Activated naive CD4-positive, alpha-beta T cell treated with Interleukin-2 at 50 U/mL for 16 hours (primary cell): ENCODE measurements around the gene MAML1.

ENCODE experiments used
- DNase-seq: peaks from one replicate; pipeline ENCODE4 v3.0.0-alpha.2; 2020

MAML1 gene

DNA sequence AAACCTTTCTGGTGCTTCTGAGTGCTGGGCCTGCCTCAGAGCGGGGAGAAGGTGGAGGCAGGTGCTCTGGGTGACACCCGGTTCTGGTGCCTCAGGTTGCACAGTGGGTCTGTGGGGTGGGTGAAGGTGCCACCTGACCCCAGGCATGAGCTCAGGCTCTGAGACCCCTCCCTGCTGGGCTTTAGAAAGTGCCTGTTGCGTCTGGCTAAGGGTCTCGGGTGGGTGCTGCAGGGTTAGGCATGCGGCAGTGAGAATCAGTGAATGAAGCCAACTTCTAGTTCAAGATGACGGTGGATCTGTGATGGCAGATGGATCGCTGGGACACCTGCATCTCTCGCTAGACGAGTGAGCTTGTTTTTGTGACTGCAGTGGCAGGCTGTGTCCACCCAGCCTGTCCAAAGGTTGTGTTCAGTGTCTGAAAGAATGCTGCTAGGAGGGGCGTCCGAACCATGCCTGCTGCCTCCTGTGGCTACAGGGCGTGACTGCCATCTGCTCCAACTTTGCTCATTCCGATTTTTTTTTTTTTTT is 93.1 kb downstream of the MAML1 start:
- DNase-seq, result no peak
